Activated CD8-positive, alpha-beta memory T cell treated with anti-CD3 and anti-CD28 coated beads for 4 hours (primary cell): ENCODE results near the gene BCAT1.
"Not testable (repeated sequence)": the region's sequence is repeated elsewhere in the genome, so short reads cannot be mapped to it uniquely, and the experiment has no call there.

Experiments used
- DNase-seq, 2 donors: peaks; one replicate each; pipeline ENCODE4 v3.0.0-alpha.2; 2020; ENCODE audit warnings: low read depth in 2 of 2

Gene BCAT1

GRCh38 chr12:24928131-24928530, 20.8 kb downstream of the BCAT1 start:
- no peak for DNase-seq

- DNase-seq = not testable (repeated sequence)
Measured at GRCh38 chr12:24926080-24926479, 22.8 kb downstream of the BCAT1 start.

GRCh38 chr12:24922090-24922489, 26.8 kb downstream of the BCAT1 start:
- DNase-seq = no peak

- DNase-seq = no peak
Measured at GRCh38 chr12:24921251-24922038, 27.5 kb downstream of the BCAT1 start.

- DNase-seq = no peak
Measured at GRCh38 chr12:24920141-24920540, 28.8 kb downstream of the BCAT1 start.

- DNase-seq = no peak
Measured at GRCh38 chr12:24919346-24920001, 29.4 kb downstream of the BCAT1 start.

GRCh38 chr12:24918596-24918995, 30.3 kb downstream of the BCAT1 start:
- DNase-seq = no peak

- no peak for DNase-seq
Measured at GRCh38 chr12:24915501-24915900, 33.4 kb downstream of the BCAT1 start.

- no peak for DNase-seq
Measured at GRCh38 chr12:24913953-24914352, 34.9 kb downstream of the BCAT1 start.

GRCh38 chr12:24913130-24913529, 35.8 kb downstream of the BCAT1 start:
- DNase-seq = no peak

- no peak for DNase-seq
Measured at GRCh38 chr12:24911271-24911791, 37.6 kb downstream of the BCAT1 start.

GRCh38 chr12:24910192-24910591, 38.7 kb downstream of the BCAT1 start:
- DNase-seq = not testable (repeated sequence)

GRCh38 chr12:24909667-24910066, 39.2 kb downstream of the BCAT1 start:
- no peak for DNase-seq

GRCh38 chr12:24907464-24907863, 41.4 kb downstream of the BCAT1 start:
- DNase-seq = no peak

GRCh38 chr12:24906141-24906540, 42.8 kb downstream of the BCAT1 start:
- no peak for DNase-seq

- DNase-seq = no peak
Measured at GRCh38 chr12:24905431-24905830, 43.5 kb downstream of the BCAT1 start.

- DNase-seq = no peak
Measured at GRCh38 chr12:24904871-24905270, 44.0 kb downstream of the BCAT1 start.

- DNase-seq = no peak
Measured at GRCh38 chr12:24903329-24904088, 45.4 kb downstream of the BCAT1 start.

- DNase-seq = no peak
Measured at GRCh38 chr12:24902511-24903328, 46.2 kb downstream of the BCAT1 start.

GRCh38 chr12:24901576-24902461, 47.1 kb downstream of the BCAT1 start:
- no peak for DNase-seq
